Measurements from ENCODE around the gene SLIT3. TPM values are rescaled to one million over a fixed set of nuclear protein-coding genes. Genes with fewer than 3 reads are reported as not detected.

The SLIT3 gene
- total RNA-seq, 1 experiment from 2014 or later, result 0.92 TPM

DNA sequence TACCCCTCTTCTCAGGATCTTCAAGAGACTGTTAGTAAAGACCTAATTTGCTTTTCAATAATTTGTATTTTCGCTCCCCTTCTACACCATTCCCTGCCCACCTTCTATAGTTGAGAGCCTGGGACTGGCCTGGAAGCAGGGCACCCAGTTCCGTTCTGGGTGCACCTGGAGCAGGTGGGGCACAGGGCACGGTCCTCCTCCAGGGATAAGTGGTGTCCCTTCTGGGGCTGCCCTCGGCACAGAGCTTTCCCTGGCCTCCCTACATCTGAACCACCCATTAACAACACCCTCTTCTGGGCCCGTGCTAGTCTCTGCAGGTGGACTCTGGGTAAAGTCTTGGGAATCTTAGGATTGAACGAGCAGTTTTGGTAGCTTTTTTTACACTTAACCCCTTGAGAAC is 628.9 kb downstream of the SLIT3 start:
- no peaks in the 10 kb centered on the region for H3K9me3 Mint-ChIP-seq
- Histone ChIP-seq H3K27ac (ENCODE audit: insufficient read length, low read depth, low read length) (no peak overlapping the region), H4K5ac (ENCODE audit: insufficient read length, low read depth, low read length) (no peak overlapping the region), H3K18ac (ENCODE audit: insufficient read length, low read depth, low read length) (no peak overlapping the region), H3K4me1 (ENCODE audit: insufficient read depth, low read length) (no peaks in the 10 kb centered on the region), H3K4ac (ENCODE audit: low read depth, low read length) (no peak overlapping the region), H4K91ac (ENCODE audit: insufficient read length, low read depth, low read length) (no peak overlapping the region), H3K4me2 (ENCODE audit: insufficient read depth, insufficient read length, low read length) (no peak overlapping the region), H2BK20ac (ENCODE audit: low read depth, low read length, poor library complexity, severe bottlenecking) (no peak overlapping the region), H3K79me2 (ENCODE audit: insufficient read depth, low read length) (no peaks in the 10 kb centered on the region), H2BK5ac (ENCODE audit: insufficient read length, low read length) (no peak overlapping the region), H3K14ac (ENCODE audit: insufficient read depth, low read length) (no peak overlapping the region), H3K27me3 (ENCODE audit: insufficient read depth, low read length) (no peaks in the 10 kb centered on the region), H2BK12ac (ENCODE audit: insufficient read length, low read depth, low read length) (no peak overlapping the region), H3K23ac (ENCODE audit: insufficient read length, low read depth, low read length) (no peak overlapping the region), H2BK120ac (ENCODE audit: low read depth, low read length, poor library complexity, severe bottlenecking) (no peak overlapping the region), H3K23me2 (ENCODE audit: insufficient read length, low read depth, low read length, poor library complexity, severe bottlenecking) (no peaks in the 10 kb centered on the region), H3T11ph (ENCODE audit: low read length) (no peak overlapping the region), H4K8ac (replicated peaks; ENCODE audit: insufficient read length, low read depth, low read length) (no peak overlapping the region), H3K9ac (ENCODE audit: extremely low read depth, insufficient read length, low read length) (no peak overlapping the region), H4K20me1 (ENCODE audit: control insufficient read depth, insufficient read depth, insufficient read length) (no peaks in the 10 kb centered on the region), H2AFZ (ENCODE audit: low read length) (no peak overlapping the region), H2AK5ac (ENCODE audit: insufficient read length, low read length) (no peak overlapping the region), H3K79me1 (ENCODE audit: insufficient read depth, low read depth, low read length, poor library complexity, severe bottlenecking) (no peaks in the 10 kb centered on the region), H3K9me3 (ENCODE audit: control insufficient read depth, low read depth, low read length) (no peaks in the 10 kb centered on the region), H2BK15ac (ENCODE audit: low read depth, low read length) (no peak overlapping the region), H3K56ac (ENCODE audit: insufficient read length, low read depth, low read length) (no peak overlapping the region)
- peaks cover 8 to 9% of the 10 kb centered on the region in 2 experiments; a peak in 3 of 4 replicates for H3K4me1 Mint-ChIP-seq
- no peak overlapping the region for H3K4me3 Mint-ChIP-seq
- H3K27ac Mint-ChIP-seq, result no peak overlapping the region
- WGBS (ENCODE audit: extremely low coverage, insufficient read length, low lambda C conversion rate), result no CpG with 5 or more reads among the region's 6 CpGs
- H3K36me3 Mint-ChIP-seq (ENCODE audit: insufficient read depth in 1 of 3, low read depth in 3 of 3), result no peaks in the 10 kb centered on the region
- TF ChIP-seq, protein P1, sequence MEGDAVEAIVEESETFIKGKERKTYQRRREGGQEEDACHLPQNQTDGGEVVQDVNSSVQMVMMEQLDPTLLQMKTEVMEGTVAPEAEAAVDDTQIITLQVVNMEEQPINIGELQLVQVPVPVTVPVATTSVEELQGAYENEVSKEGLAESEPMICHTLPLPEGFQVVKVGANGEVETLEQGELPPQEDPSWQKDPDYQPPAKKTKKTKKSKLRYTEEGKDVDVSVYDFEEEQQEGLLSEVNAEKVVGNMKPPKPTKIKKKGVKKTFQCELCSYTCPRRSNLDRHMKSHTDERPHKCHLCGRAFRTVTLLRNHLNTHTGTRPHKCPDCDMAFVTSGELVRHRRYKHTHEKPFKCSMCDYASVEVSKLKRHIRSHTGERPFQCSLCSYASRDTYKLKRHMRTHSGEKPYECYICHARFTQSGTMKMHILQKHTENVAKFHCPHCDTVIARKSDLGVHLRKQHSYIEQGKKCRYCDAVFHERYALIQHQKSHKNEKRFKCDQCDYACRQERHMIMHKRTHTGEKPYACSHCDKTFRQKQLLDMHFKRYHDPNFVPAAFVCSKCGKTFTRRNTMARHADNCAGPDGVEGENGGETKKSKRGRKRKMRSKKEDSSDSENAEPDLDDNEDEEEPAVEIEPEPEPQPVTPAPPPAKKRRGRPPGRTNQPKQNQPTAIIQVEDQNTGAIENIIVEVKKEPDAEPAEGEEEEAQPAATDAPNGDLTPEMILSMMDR (conservative IDR thresholded peaks at IDR 0.05), result no peak
- no peak for DNase-seq
- peaks cover 1% of the 10 kb centered on the region for H3K27me3 Mint-ChIP-seq (ENCODE audit: low read depth)
